Upper lobe of right lung (tissue), 1 donor: ENCODE results near the gene KRTAP4-16. TPM values are rescaled to one million over a fixed set of nuclear protein-coding genes. Genes with fewer than 3 reads are reported as not detected.
"Not testable (repeated sequence)": the region's sequence is repeated elsewhere in the genome, so short reads cannot be mapped to it uniquely, and the experiment has no call there.

Experiments
- ATAC-seq: fragments of 200-7000 bp; cut with Tn5 transposase; one replicate; pipeline ENCODE4 v1.9.1; 2020; ENCODE audit warnings: mild to moderate bottlenecking, moderate library complexity
- DNase-seq: peaks from one replicate; pipeline ENCODE4 v3.0.0-alpha.2; 2020
- H3K27ac ChIP-seq: fragments of 200-600 bp; one replicate; pipeline ENCODE4 v1.8.0; 2022
- H3K27me3 ChIP-seq: fragments of 200-600 bp; one replicate; pipeline ENCODE4 v1.8.0; 2022; ENCODE audit warnings: mild to moderate bottlenecking
- H3K36me3 ChIP-seq: fragments of 200-600 bp; one replicate; pipeline ENCODE4 v1.8.0; 2022
- H3K4me1 ChIP-seq: fragments of 200-600 bp; one replicate; pipeline ENCODE4 v1.8.0; 2022
- H3K4me3 ChIP-seq: fragments of 200-600 bp; one replicate; pipeline ENCODE4 v1.8.0; 2022; ENCODE audit warnings: mild to moderate bottlenecking
- H3K9me3 ChIP-seq: fragments of 200-600 bp; one replicate; pipeline ENCODE4 v1.8.0; 2022
- intact Hi-C: fragments of 100-400 bp; cut with DNase I; formaldehyde crosslinking; loops from one replicate; pipeline ENCODE4 v1.11.0; 2022
- total RNA-seq: library from RNA; stranded (reverse); fragmentation: NEBNext Ultra II Directional; extraction: Animal tissue kit (Norgen Biotek cat#: 25700); gene quantifications from one replicate; pipeline ENCODE4 v1.2.1, GENCODE V29; 2021
- TF ChIP-seq, protein P1 (sequence below): fragments of 200-600 bp; IDR thresholded peaks from one replicate; pipeline ENCODE4 v1.8.0; 2022; ENCODE audit warnings: antibody characterized with exemption
- donor health status: DM: no; HTN: yes; CAD: no; lungs with severe emphysema.

Gene KRTAP4-16
- total RNA-seq, 1 donor from 2014 or later, result not detected

- Histone ChIP-seq H3K27ac (no peak overlapping the region), H3K4me1 (no peaks in the 10 kb centered on the region), H3K9me3 (no peaks in the 10 kb centered on the region)
Observed at GRCh38 chr17:41103896-41104295, 1.9 kb upstream of the KRTAP4-16 start.

DNA sequence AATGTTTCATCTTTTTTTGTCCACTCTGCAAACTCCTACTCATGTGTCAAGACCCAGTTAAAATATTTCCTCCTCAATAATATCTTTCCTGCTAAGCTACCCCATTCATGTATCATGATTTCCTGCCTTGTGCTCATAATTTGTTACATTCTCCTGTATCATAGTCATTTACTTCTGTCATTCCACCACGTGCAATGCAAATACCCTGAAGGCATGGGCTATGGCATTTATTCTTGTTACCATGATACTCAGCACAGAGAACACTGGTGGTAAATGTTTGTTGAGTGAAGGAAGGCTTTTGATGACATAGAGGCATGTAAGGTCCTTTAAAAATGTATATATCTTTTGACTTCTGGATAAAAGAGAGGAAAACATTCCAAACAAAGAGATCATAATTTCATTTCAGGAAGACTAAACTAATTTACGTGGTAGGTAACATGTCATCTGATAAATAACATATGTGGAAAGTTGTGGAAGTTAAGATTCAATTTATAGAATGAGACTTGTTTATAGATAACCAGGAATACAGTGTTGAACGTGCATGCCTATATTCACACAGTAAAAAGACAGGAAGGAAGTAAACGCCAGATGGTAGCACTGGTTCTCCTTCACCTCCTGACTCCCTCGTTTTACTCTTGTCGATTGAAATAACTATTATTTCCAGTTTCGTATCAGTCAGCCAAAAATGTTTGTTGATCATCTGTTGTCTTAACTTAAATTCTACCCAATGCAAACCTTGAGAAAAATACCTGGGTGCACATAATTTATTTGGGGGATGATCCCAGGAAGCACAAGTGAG, 2.1 kb downstream of the KRTAP4-16 start:
- H3K4me3 ChIP-seq, DNase-seq, H3K27me3 ChIP-seq, ATAC-seq, H3K9me3 ChIP-seq, H3K36me3 ChIP-seq, H3K27ac ChIP-seq, H3K4me1 ChIP-seq, intact Hi-C loops: not testable (repeated sequence)

More at GRCh38 chr17:41103896-41104295, 1.9 kb upstream of the KRTAP4-16 start:
- H3K36me3 ChIP-seq, result no peaks in the 10 kb centered on the region
- TF ChIP-seq, protein P1, sequence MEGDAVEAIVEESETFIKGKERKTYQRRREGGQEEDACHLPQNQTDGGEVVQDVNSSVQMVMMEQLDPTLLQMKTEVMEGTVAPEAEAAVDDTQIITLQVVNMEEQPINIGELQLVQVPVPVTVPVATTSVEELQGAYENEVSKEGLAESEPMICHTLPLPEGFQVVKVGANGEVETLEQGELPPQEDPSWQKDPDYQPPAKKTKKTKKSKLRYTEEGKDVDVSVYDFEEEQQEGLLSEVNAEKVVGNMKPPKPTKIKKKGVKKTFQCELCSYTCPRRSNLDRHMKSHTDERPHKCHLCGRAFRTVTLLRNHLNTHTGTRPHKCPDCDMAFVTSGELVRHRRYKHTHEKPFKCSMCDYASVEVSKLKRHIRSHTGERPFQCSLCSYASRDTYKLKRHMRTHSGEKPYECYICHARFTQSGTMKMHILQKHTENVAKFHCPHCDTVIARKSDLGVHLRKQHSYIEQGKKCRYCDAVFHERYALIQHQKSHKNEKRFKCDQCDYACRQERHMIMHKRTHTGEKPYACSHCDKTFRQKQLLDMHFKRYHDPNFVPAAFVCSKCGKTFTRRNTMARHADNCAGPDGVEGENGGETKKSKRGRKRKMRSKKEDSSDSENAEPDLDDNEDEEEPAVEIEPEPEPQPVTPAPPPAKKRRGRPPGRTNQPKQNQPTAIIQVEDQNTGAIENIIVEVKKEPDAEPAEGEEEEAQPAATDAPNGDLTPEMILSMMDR, result no peak
- no peak for DNase-seq
- no peaks in the 10 kb centered on the region for H3K27me3 ChIP-seq
- H3K4me3 ChIP-seq, result no peak overlapping the region
- intact Hi-C loops, result no loop called here
- ATAC-seq, result no peak

- ATAC-seq, result no peak
- intact Hi-C loops, result no loop called here
- no peaks in the 10 kb centered on the region for H3K36me3 ChIP-seq
- no peaks in the 10 kb centered on the region for H3K27me3 ChIP-seq
- H3K9me3 ChIP-seq, result no peaks in the 10 kb centered on the region
- no peak overlapping the region for H3K4me3 ChIP-seq
- TF ChIP-seq, protein P1, result no peak
- no peaks in the 10 kb centered on the region for H3K4me1 ChIP-seq
- no peak for DNase-seq
- no peak overlapping the region for H3K27ac ChIP-seq
Observed at GRCh38 chr17:41098481-41098880, 3.5 kb downstream of the KRTAP4-16 start.

GRCh38 chr17:41098042-41098441, 4.0 kb downstream of the KRTAP4-16 start, which contains the start of gene KRTAP4-8:
TSS of gene KRTAP4-8 (minus strand) at chr17:41098142. CDS start at chr17:41098084, 58 bp downstream.
- Histone ChIP-seq H3K9me3 (no peaks in the 10 kb centered on the region), H3K4me3 (no peak within 1 kb of the TSS), H3K27me3 (no peaks in the 10 kb centered on the region), H3K27ac (no peak within 1 kb of the TSS), H3K4me1 (no peaks in the 10 kb centered on the region), H3K36me3 (no peaks in the 10 kb centered on the region)
- ATAC-seq (no peak), DNase-seq (no peak)
- intact Hi-C loops, result no loop called here
- TF ChIP-seq, protein P1, result no peak

- no peak overlapping the region for H3K4me3 ChIP-seq
- no peaks in the 10 kb centered on the region for H3K27me3 ChIP-seq
- TF ChIP-seq, protein P1, result no peak
- no peaks in the 10 kb centered on the region for H3K9me3 ChIP-seq
- no peak overlapping the region for H3K27ac ChIP-seq
- DNase-seq (no peak), ATAC-seq (no peak)
- H3K36me3 ChIP-seq, result no peaks in the 10 kb centered on the region
- no peaks in the 10 kb centered on the region for H3K4me1 ChIP-seq
- intact Hi-C loops, result no loop called here
Observed at GRCh38 chr17:41096055-41096454, 6.0 kb downstream of the KRTAP4-16 start.

GRCh38 chr17:41088760-41089352, 13.2 kb downstream of the KRTAP4-16 start:
- H3K36me3 ChIP-seq, H3K27ac ChIP-seq, intact Hi-C loops: not testable (repeated sequence)

DNA sequence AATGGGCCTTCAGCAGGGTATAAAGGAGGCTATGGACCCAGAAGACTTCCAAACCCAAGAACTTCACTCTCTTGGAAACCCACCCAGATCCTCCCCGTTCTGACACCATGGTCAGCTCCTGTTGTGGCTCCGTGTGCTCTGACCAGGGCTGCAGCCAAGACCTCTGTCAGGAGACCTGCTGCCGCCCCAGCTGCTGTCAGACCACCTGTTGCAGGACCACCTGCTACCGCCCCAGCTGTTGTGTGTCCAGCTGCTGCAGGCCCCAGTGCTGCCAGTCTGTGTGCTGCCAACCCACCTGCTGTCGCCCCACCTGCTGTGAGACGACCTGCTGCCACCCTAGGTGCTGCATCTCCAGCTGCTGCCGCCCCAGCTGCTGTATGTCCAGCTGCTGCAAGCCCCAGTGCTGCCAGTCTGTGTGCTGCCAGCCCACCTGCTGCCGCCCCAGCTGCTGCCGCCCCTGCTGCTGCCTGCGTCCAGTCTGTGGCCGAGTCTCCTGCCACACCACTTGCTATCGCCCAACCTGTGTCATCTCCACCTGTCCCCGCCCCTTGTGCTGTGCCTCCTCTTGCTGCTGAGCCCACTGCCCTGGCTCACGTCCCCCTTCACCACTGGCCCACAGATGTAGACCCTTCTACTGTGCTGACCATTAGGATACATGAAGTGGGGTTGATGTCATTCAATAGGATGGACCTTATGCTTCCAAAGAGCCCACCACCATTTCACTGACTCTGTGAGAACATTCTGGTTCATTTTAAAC, 17.7 kb downstream of the KRTAP4-16 start, which contains the start of gene KRTAP4-7:
Gene KRTAP4-7 (plus strand): TSS at position 51 of the 757 bp plus-strand sequence. CDS start 57 bp downstream, at position 108.
- H3K27me3 ChIP-seq, H3K27ac ChIP-seq, H3K36me3 ChIP-seq, H3K4me3 ChIP-seq, H3K9me3 ChIP-seq, DNase-seq, H3K4me1 ChIP-seq, intact Hi-C loops, ATAC-seq: not testable (repeated sequence)

More at GRCh38 chr17:41088760-41089352, 13.2 kb downstream of the KRTAP4-16 start:
- H3K9me3 ChIP-seq, ATAC-seq, H3K4me1 ChIP-seq, DNase-seq, H3K4me3 ChIP-seq, H3K27me3 ChIP-seq: not testable (repeated sequence)

DNA sequence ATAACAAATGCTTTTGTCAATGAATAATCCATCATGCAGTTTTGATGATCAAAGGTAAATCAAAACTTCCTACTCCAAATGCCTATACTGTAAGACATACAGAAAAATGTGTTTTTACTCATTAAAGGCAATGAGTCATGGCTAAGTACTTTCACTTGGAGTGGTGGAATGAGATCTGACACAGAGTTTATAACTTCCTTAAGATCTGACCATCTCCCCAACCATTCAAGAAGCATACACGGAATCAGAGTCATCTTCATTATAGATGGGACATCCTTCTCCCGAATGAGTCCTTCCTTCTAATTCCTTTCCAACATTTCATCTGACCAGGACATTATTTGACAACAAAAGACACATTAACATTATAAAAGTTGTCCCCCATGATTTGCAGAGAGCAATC, 18.6 kb downstream of the KRTAP4-16 start:
- intact Hi-C loops, H3K27me3 ChIP-seq, H3K4me3 ChIP-seq, DNase-seq, ATAC-seq, H3K27ac ChIP-seq, H3K36me3 ChIP-seq, H3K4me1 ChIP-seq, H3K9me3 ChIP-seq: not testable (repeated sequence)
